Activated CD4-positive, alpha-beta T cell treated with anti-CD3 and anti-CD28 coated beads, Interleukin-2, amount 10 ng/mL, durations not matched to agents 7 days and 5 days (primary cell): Measurements from ENCODE around the gene LY6G6D. TPM values are rescaled to one million over a fixed set of nuclear protein-coding genes. Genes with fewer than 3 reads are reported as not detected.
A peak's percentile ranks its signal among the peaks of the same experiment; 100 is the strongest.

Experiments used
- CTCF ChIA-PET: fragments of 350-600 bp; sonication (Branson Sonifier 250); formaldehyde crosslinking; loops from one replicate; lab custom pipeline; 2021; ENCODE audit warnings: antibody characterized with exemption; lab: Charles Lee
- POLR2A ChIA-PET: fragments of 350-600 bp; sonication (Branson Sonifier 250); formaldehyde crosslinking; loops from one replicate; lab custom pipeline; 2021; ENCODE audit warnings: antibody characterized with exemption; lab: Charles Lee
- DNase-seq: peaks from one replicate; pipeline ENCODE4 v3.0.0-alpha.2; 2020
- H3K27ac Mint-ChIP-seq: one replicate; pipeline ENCODE4 v1.8.0; 2021; ENCODE audit warnings: mild to moderate bottlenecking, moderate library complexity, mixed read lengths
- H3K27me3 Mint-ChIP-seq: one replicate; pipeline ENCODE4 v1.8.0; 2021; ENCODE audit warnings: mixed read lengths
- H3K36me3 Mint-ChIP-seq: one replicate; pipeline ENCODE4 v1.8.0; 2021; ENCODE audit warnings: low read depth, mixed read lengths
- H3K4me1 Mint-ChIP-seq: one replicate; pipeline ENCODE4 v1.8.0; 2021; ENCODE audit warnings: mixed read lengths
- H3K4me3 Mint-ChIP-seq: one replicate; pipeline ENCODE4 v1.8.0; 2021; ENCODE audit warnings: mild to moderate bottlenecking, moderate library complexity, mixed read lengths
- H3K9me3 Mint-ChIP-seq: one replicate; pipeline ENCODE4 v1.8.0; 2021; ENCODE audit warnings: mixed read lengths
- total RNA-seq, 2 experiments: library from RNA; stranded (reverse); gene quantifications; one replicate each; pipeline ENCODE4 v1.2.3, GENCODE V29; 2021

LY6G6D gene
- total RNA-seq, 2 experiments from 2014 or later = not detected

GRCh38 chr6:31686483-31686882, 28.7 kb upstream of the LY6G6D start:
- Mint-ChIP-seq H3K27ac (no peak overlapping the region), H3K36me3 (peaks cover 41% of the 10 kb centered on the region), H3K4me3 (no peak overlapping the region), H3K9me3 (no peaks in the 10 kb centered on the region), H3K4me1 (peaks cover 9% of the 10 kb centered on the region), H3K27me3 (no peaks in the 10 kb centered on the region)
- DNase-seq = no peak
- ChIA-PET POLR2A (no interaction called here), CTCF (interaction anchor here (0.5 kb wide), 1 partner anchor 179 kb away, joined by 3 read pairs; no protein-coding TSS in a partner anchor)

GRCh38 chr6:31687321-31687720, 27.8 kb upstream of the LY6G6D start:
- POLR2A ChIA-PET = no interaction called here
- CTCF ChIA-PET = interaction anchor here (0.5 to 1.2 kb wide), 4 partner anchors 9 to 178 kb away, joined by 3 read pairs; no protein-coding TSS in a partner anchor
- no peak for DNase-seq
- H3K4me1 Mint-ChIP-seq = peaks cover under 1% of the 10 kb centered on the region
- peaks cover 43% of the 10 kb centered on the region for H3K36me3 Mint-ChIP-seq
- H3K9me3 Mint-ChIP-seq = no peaks in the 10 kb centered on the region
- H3K27ac Mint-ChIP-seq = no peak overlapping the region
- H3K27me3 Mint-ChIP-seq = no peaks in the 10 kb centered on the region
- H3K4me3 Mint-ChIP-seq = no peak overlapping the region

DNA sequence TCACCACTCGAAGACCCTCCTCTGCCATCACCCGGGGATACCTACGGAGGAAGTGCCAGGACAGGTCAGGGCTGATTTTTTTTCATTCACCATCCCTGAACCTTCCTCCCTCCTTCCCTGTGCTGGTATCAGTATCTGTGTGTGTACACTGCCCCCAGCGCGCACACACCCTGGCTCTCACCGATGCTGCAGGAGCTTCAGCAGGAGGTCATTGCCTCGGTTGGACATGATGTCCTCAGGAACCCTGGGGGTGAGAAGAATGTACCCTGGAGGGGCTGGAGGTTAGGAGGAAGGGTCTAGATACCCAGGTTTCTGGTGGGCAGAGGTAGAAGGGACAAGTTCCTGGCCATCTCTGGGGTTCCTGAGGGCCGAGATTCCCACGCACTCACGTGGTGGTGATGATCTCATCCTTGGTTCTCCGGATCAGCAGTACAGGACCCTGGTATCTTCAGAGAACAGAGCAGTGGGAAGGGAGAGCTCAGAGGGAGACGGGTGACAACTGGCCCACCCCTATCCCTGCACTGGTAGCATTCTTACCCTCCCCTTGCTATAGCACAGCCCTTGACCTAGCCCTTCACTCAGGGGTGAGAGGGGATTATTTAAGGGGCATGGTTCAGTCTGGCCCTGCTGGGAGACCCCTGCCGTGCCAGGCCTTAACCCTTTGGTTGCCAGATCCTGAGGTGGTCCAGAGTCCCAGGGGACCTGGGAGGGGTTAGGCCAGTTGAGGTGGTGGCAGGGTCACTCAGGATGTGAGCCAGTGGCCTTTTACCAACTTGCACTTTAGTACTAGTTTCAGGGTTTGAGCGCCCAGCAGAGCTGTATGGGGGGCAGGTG, 27.1 kb upstream of the LY6G6D start:
- Mint-ChIP-seq H3K27me3 (no peaks in the 10 kb centered on the region), H3K36me3 (peaks cover 49% of the 10 kb centered on the region), H3K9me3 (no peaks in the 10 kb centered on the region), H3K27ac (no peak overlapping the region), H3K4me1 (no peaks in the 10 kb centered on the region), H3K4me3 (no peak overlapping the region)
- CTCF ChIA-PET = interaction anchor here (0.6 to 1.5 kb wide), 4 partner anchors 9 to 82 kb away, joined by 3 to 4 read pairs (median 3); no protein-coding TSS in a partner anchor
- no peak for DNase-seq
- POLR2A ChIA-PET = no interaction called here

DNA sequence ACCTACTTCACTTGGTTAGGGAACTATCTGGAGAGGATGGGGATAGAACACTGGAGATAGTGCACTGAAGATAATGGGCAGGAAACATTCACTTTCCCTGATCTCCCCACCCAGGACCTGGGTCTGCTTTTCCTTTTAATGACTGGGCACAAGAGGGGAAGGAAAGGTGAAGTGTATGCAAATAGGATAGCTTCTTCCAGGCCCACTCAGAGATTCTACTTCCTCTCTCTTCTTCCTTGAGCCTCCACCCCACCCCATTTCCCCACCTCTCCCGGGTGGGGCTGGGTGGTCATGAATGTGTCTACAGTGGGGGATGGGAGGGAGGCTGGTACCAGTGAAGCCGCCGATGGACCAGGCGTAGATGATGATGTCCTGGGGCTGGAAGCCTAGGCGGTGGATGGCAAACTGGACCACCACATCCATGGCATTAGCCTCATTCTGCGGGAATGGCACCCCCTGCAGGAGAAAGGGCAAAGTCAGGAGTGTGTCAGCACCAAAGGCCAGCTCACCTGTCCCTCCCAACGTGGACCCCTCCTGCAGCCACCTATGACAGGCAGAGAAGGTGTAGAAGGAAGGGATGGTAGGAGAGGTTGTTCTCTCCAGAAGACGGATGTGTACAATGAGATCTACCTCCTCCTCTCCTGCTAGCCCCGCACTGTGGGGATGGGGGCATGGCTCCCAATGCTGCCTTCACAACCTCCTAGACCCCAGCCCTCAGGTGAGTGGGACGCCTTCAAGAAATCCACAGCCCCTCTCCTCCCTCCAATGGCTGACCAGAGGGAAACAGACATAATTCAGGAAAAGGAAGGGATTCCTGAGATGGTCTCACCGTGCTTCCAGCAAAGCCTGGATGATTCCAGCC, 25.7 kb upstream of the LY6G6D start:
- no peak overlapping the region for H3K4me3 Mint-ChIP-seq
- peaks cover 55% of the 10 kb centered on the region for H3K36me3 Mint-ChIP-seq
- no peaks in the 10 kb centered on the region for H3K9me3 Mint-ChIP-seq
- peak; percentile 14 for DNase-seq
- H3K4me1 Mint-ChIP-seq = no peaks in the 10 kb centered on the region
- H3K27me3 Mint-ChIP-seq = no peaks in the 10 kb centered on the region
- H3K27ac Mint-ChIP-seq = no peak overlapping the region
- POLR2A ChIA-PET = no interaction called here
- CTCF ChIA-PET = interaction anchor here (1.0 to 1.5 kb wide), 2 partner anchors 18 to 26 kb away, joined by 3 to 4 read pairs; partner anchors contain the start of gene LY6G6D

- Mint-ChIP-seq H3K27me3 (no peaks in the 10 kb centered on the region), H3K4me3 (no peak overlapping the region), H3K27ac (peak overlapping the region; percentile 2), H3K4me1 (no peaks in the 10 kb centered on the region), H3K36me3 (peaks cover 59% of the 10 kb centered on the region), H3K9me3 (no peaks in the 10 kb centered on the region)
- no peak for DNase-seq
- ChIA-PET POLR2A (no interaction called here), CTCF (interaction anchor here (0.5 to 1.7 kb wide), 4 partner anchors 10 to 150 kb away, joined by 3 to 4 read pairs (median 4); partner anchors contain the start of genes LY6G5C and LY6G6D)
These were observed 24.7 kb upstream of the LY6G6D start for GRCh38 chr6:31690231-31691077.

- H3K27me3 Mint-ChIP-seq = no peaks in the 10 kb centered on the region
- no peak for DNase-seq
- no peaks in the 10 kb centered on the region for H3K9me3 Mint-ChIP-seq
- H3K27ac Mint-ChIP-seq = no peak overlapping the region
- no peak overlapping the region for H3K4me3 Mint-ChIP-seq
- H3K4me1 Mint-ChIP-seq = no peaks in the 10 kb centered on the region
- POLR2A ChIA-PET = no interaction called here
- H3K36me3 Mint-ChIP-seq = peaks cover 55% of the 10 kb centered on the region
- CTCF ChIA-PET = interaction anchor here (0.5 to 1.7 kb wide), 3 partner anchors 10 to 149 kb away, joined by 3 to 4 read pairs (median 4); partner anchors contain the start of gene LY6G5C
These were observed 24.1 kb upstream of the LY6G6D start for GRCh38 chr6:31691078-31691463.

DNA sequence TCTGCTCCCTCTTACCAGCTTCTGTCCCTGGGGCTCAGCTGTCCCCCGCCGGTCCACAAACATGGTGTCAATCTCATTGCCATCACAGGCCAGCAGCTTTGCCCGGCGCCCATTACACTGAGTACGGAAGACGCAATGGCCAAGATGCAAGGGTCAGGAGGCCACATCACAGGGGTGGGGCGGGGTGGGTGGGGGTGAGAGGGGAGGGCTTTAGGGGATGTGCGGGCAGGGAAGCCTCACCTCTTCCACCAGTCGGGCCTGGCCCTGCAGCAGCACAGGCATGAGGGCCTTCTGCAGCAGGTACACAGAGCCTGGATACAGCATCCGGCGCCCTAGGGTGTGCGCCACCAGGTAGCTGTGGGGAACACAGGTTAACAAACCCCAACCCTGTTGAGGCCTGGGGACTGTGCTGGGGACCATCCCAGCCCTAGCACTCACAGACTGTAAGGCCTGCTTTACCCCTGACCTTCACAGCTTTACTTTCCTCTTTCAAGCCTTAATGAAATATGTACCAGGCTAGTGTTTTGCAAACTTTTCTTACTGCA, 23.5 kb upstream of the LY6G6D start:
- no peaks in the 10 kb centered on the region for H3K4me1 Mint-ChIP-seq
- H3K36me3 Mint-ChIP-seq = peaks cover 55% of the 10 kb centered on the region
- H3K4me3 Mint-ChIP-seq = no peak overlapping the region
- no peak overlapping the region for H3K27ac Mint-ChIP-seq
- H3K9me3 Mint-ChIP-seq = no peaks in the 10 kb centered on the region
- ChIA-PET CTCF (interaction anchor here (0.5 to 1.7 kb wide), 3 partner anchors 11 to 149 kb away, joined by 3 to 4 read pairs (median 4); partner anchors contain the start of genes C6orf47 and LY6G5C), POLR2A (no interaction called here)
- H3K27me3 Mint-ChIP-seq = no peaks in the 10 kb centered on the region
- no peak for DNase-seq

DNA sequence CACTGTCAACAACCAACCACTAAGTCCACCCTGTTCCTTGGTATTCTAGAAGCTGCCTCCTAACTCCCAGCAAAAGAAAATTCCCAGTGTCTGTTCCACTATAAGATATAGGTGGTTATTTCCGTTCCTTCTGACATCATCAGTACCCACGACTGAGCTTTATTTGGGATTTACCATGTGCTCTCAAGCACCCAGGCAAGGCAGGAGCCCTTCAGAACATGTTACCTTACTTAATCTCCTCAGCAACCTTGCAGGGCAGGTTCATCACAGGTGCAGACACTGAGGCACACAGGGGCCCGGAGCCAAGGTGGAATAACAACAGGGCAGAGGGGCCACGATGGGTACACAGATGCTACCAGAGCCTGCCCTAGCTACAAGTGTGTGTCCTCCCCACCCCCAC, 22.8 kb upstream of the LY6G6D start:
- Mint-ChIP-seq H3K9me3 (no peaks in the 10 kb centered on the region), H3K4me3 (no peak overlapping the region), H3K36me3 (peaks cover 55% of the 10 kb centered on the region), H3K27ac (no peak overlapping the region), H3K27me3 (no peaks in the 10 kb centered on the region), H3K4me1 (peaks cover 3% of the 10 kb centered on the region)
- ChIA-PET POLR2A (no interaction called here), CTCF (interaction anchor here (1.3 to 1.6 kb wide), 2 partner anchors 19 to 31 kb away, joined by 3 read pairs; partner anchors contain the start of gene C6orf47)
- no peak for DNase-seq

- Mint-ChIP-seq H3K27me3 (no peaks in the 10 kb centered on the region), H3K4me3 (no peak overlapping the region), H3K36me3 (peaks cover 54% of the 10 kb centered on the region), H3K9me3 (no peaks in the 10 kb centered on the region), H3K4me1 (peaks cover 8% of the 10 kb centered on the region), H3K27ac (no peak overlapping the region)
- CTCF ChIA-PET = interaction anchor here (1.3 to 1.6 kb wide), 2 partner anchors 18 to 32 kb away, joined by 3 read pairs; partner anchors contain the start of gene C6orf47
- no peak for DNase-seq
- POLR2A ChIA-PET = no interaction called here
These were observed 22.3 kb upstream of the LY6G6D start for GRCh38 chr6:31692886-31693285.

- ChIA-PET POLR2A (no interaction called here), CTCF (interaction anchor here (0.9 to 1.6 kb wide), 3 partner anchors 18 to 182 kb away, joined by 3 to 4 read pairs (median 3); no protein-coding TSS in a partner anchor)
- Mint-ChIP-seq H3K27ac (no peak overlapping the region), H3K36me3 (peaks cover 50% of the 10 kb centered on the region), H3K4me3 (no peak overlapping the region), H3K9me3 (no peaks in the 10 kb centered on the region), H3K27me3 (no peaks in the 10 kb centered on the region), H3K4me1 (peaks cover 10% of the 10 kb centered on the region)
- no peak for DNase-seq
These were observed 21.6 kb upstream of the LY6G6D start for GRCh38 chr6:31693535-31693934.

- no peaks in the 10 kb centered on the region for H3K9me3 Mint-ChIP-seq
- CTCF ChIA-PET = interaction anchor here (1.1 to 1.4 kb wide), 2 partner anchors 28 to 132 kb away, joined by 4 to 5 read pairs; no protein-coding TSS in a partner anchor
- no peak for DNase-seq
- no peaks in the 10 kb centered on the region for H3K27me3 Mint-ChIP-seq
- peak overlapping the region; percentile 51 for H3K27ac Mint-ChIP-seq
- no peak overlapping the region for H3K4me3 Mint-ChIP-seq
- POLR2A ChIA-PET = no interaction called here
- peaks cover 29% of the 10 kb centered on the region for H3K4me1 Mint-ChIP-seq
- H3K36me3 Mint-ChIP-seq = peaks cover 43% of the 10 kb centered on the region
These were observed 17.6 kb upstream of the LY6G6D start for GRCh38 chr6:31697555-31697954.
